Natural killer cell (primary cell): ENCODE data around the gene NRAP. TPM values are rescaled to one million over a fixed set of nuclear protein-coding genes. Genes with fewer than 3 reads are reported as not detected.

ENCODE experiments used
- ATAC-seq, 3 donors: fragments of 150-1000 bp in 2 of 3; fragments of 200-7000 bp in 1 of 3; cut with Tn5 transposase; 1 replicate in 1 of 3; 2 replicates in 2 of 3; pipeline ENCODE4 v1.10.0; 2021; ENCODE audit warnings: mild to moderate bottlenecking in 2 of 3, moderate library complexity in 2 of 3
- DNase-seq, 2 donors: peaks; one replicate each; pipeline versions ENCODE4 v3.0.0 to v3.0.0-alpha.2; 2013 to 2021; ENCODE audit warnings: mixed read lengths in 1 of 2
- H3K27ac ChIP-seq: one replicate; pipeline ENCODE4 v1.5.1; 2013; ENCODE audit warnings: mild to moderate bottlenecking, low read length
- H3K27me3 ChIP-seq: one replicate; pipeline ENCODE4 v1.6.1; 2013; ENCODE audit warnings: low read length; ENCODE audit not compliant: control insufficient read depth, insufficient read depth
- H3K36me3 ChIP-seq: one replicate; pipeline ENCODE4 v1.6.1; 2013; ENCODE audit warnings: low read length; ENCODE audit not compliant: control insufficient read depth, insufficient read depth
- H3K4me1 ChIP-seq: one replicate; pipeline ENCODE4 v1.6.1; 2013; ENCODE audit warnings: low read length; ENCODE audit not compliant: control insufficient read depth, insufficient read depth
- H3K4me3 ChIP-seq: one replicate; pipeline ENCODE4 v1.5.1; 2013; ENCODE audit warnings: low read length
- H3K9me3 ChIP-seq: one replicate; pipeline ENCODE4 v1.6.1; 2013; ENCODE audit warnings: low read length; ENCODE audit not compliant: control insufficient read depth, insufficient read depth
- H3K27ac Mint-ChIP-seq, 2 donors: one replicate each; pipeline ENCODE4 v1.8.0; 2022; ENCODE audit warnings: mild to moderate bottlenecking in 2 of 2, mixed read lengths in 2 of 2, moderate library complexity in 1 of 2
- H3K27me3 Mint-ChIP-seq, 2 donors: one replicate each; pipeline ENCODE4 v1.8.0; 2022; ENCODE audit warnings: low read depth in 2 of 2, mixed read lengths in 2 of 2
- H3K36me3 Mint-ChIP-seq: one replicate; pipeline ENCODE4 v1.8.0; 2022; ENCODE audit warnings: mixed read lengths
- H3K4me1 Mint-ChIP-seq, 2 donors: one replicate each; pipeline ENCODE4 v1.8.0; 2022; ENCODE audit warnings: mixed read lengths in 2 of 2
- H3K4me3 Mint-ChIP-seq: one replicate; pipeline ENCODE4 v1.8.0; 2022; ENCODE audit warnings: mild to moderate bottlenecking, moderate library complexity, mixed read lengths
- H3K9me3 Mint-ChIP-seq, 2 donors: one replicate each; pipeline ENCODE4 v1.8.0; 2022; ENCODE audit warnings: mixed read lengths in 2 of 2
- CTCF ChIP-seq: fragments of 200-600 bp; IDR thresholded peaks from one replicate; pipeline ENCODE4 v1.8.0; 2022; ENCODE audit warnings: antibody characterized with exemption
- WGBS: methylation state at CpG from one replicate; pipeline ENCODE4 v1.1.7; 2013; ENCODE audit warnings: missing lambda C conversion rate; ENCODE audit not compliant: insufficient coverage; 5-methylcytosine and 5-hydroxymethylcytosine counted together
- intact Hi-C: fragments of 100-400 bp; cut with micrococcal nuclease; formaldehyde crosslinking; loops from one replicate; pipeline ENCODE4 v1.14.2; 2022
- total RNA-seq, 4 donors: library from RNA; stranded (reverse); fragments of 120-200 nt in 1 of 4; gene quantifications; one replicate each; pipeline versions ENCODE4 v1.2.3 to v1.2.4, GENCODE V29; 2013 to 2022

NRAP gene
- total RNA-seq, 3 donors from 2014 or later (not counting 1 experiment from before 2014, with no cell fraction given) = not detected

DNA sequence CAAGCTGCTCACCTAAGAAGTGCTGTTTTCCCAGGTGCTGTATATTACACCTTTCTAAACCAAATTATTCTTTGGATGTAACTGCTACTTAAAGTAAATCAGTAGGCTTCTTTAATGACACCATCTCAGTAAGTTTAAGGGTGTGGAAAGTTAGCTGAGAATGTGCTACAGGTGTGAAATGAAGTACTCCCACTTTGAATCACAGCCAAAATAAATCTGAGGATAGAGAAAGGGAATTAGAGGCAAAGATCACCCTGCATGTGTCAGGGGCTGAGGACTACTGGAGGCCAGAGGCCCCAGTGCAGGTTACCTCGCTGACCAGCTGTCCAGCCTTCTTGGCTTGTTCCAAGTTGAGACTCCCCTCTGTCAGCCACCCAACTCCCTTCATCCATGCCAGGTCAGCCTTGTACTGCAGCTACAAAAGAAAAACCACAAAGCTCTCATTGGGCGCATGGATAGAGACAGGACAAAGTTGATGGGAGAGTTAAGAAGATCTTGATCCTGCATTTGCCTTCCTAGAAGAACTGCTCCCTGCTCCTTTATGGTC lies 35.2 kb downstream of the NRAP start:
- Histone ChIP-seq H3K36me3 (no peaks in the 10 kb centered on the region), H3K27me3 (no peaks in the 10 kb centered on the region), H3K9me3 (no peaks in the 10 kb centered on the region), H3K4me1 (no peaks in the 10 kb centered on the region), H3K27ac (no peak overlapping the region), H3K4me3 (no peak overlapping the region)
- DNase-seq (no peak), ATAC-seq (no peak)
- Mint-ChIP-seq H3K27ac (no peak overlapping the region), H3K4me1 (no peaks in the 10 kb centered on the region), H3K9me3 (no peaks in the 10 kb centered on the region), H3K4me3 (no peak overlapping the region), H3K36me3 (no peaks in the 10 kb centered on the region), H3K27me3 (peaks cover 5 to 11% of the 10 kb centered on the region in 2 donors)
- intact Hi-C loops = no loop called here
- TF ChIP-seq CTCF = no peak
- WGBS = 85% methylated on average over 2 of the region's 2 CpGs

- H3K4me3 ChIP-seq = no peak overlapping the region
- no peaks in the 10 kb centered on the region for H3K4me1 ChIP-seq
- DNase-seq = no peak
- intact Hi-C loops = no loop called here
- Mint-ChIP-seq H3K36me3 (no peaks in the 10 kb centered on the region), H3K4me3 (no peak overlapping the region), H3K9me3 (no peaks in the 10 kb centered on the region), H3K27ac (no peak overlapping the region), H3K27me3 (peaks cover 5 to 13% of the 10 kb centered on the region in 2 donors), H3K4me1 (no peaks in the 10 kb centered on the region)
- H3K27ac ChIP-seq = no peak overlapping the region
- H3K27me3 ChIP-seq = no peaks in the 10 kb centered on the region
- H3K36me3 ChIP-seq = no peaks in the 10 kb centered on the region
- WGBS = 95% methylated on average over 6 of the region's 6 CpGs
- TF ChIP-seq CTCF = no peak
- no peak for ATAC-seq
- H3K9me3 ChIP-seq = no peaks in the 10 kb centered on the region
Measured at GRCh38 chr10:113627836-113628235, 36.0 kb downstream of the NRAP start.

DNA sequence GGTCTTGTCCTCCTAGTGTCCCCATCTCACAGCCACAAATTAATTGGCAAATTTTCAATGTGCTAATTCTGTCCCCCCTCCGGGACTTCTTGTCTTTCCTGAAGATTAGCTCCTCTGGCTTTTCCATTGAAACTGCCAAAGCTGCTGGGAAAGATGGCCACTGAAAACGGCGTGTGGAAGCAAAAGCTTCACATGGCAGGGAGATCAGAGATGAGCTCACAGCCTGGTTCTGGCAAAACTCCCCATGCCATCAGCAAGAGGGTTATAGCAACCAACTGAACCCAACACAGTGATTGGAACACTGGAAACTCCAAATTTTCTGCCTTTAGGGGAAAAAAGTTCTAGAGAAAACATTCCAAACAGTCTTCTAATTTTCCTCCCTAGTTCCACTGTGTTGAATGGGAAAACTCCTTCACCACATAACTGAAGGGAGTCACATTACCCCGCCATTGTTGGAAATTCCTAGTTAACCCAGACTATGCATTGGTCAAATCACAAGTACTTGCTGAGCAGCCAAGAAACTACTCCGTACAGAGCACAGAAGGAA lies 37.0 kb downstream of the NRAP start:
- Mint-ChIP-seq H3K27ac (no peak overlapping the region), H3K36me3 (no peaks in the 10 kb centered on the region), H3K4me1 (no peaks in the 10 kb centered on the region), H3K4me3 (no peak overlapping the region), H3K27me3 (peaks cover 5 to 22% of the 10 kb centered on the region in 2 donors), H3K9me3 (no peaks in the 10 kb centered on the region)
- H3K4me3 ChIP-seq = no peak overlapping the region
- H3K9me3 ChIP-seq = no peaks in the 10 kb centered on the region
- ATAC-seq (no peak), DNase-seq (no peak)
- 87% methylated on average over 5 of the region's 5 CpGs for WGBS
- H3K36me3 ChIP-seq = no peaks in the 10 kb centered on the region
- H3K27me3 ChIP-seq = no peaks in the 10 kb centered on the region
- no peak overlapping the region for H3K27ac ChIP-seq
- H3K4me1 ChIP-seq = no peaks in the 10 kb centered on the region
- intact Hi-C loops = no loop called here
- TF ChIP-seq CTCF = no peak
